ENCODE data around the gene KRTAP10-8.
"Not testable (repeated sequence)": the region's sequence is repeated elsewhere in the genome, so short reads cannot be mapped to it uniquely, and the experiment has no call there.

Gene KRTAP10-8

GRCh38 chr21:44647222-44647552, 35.3 kb downstream of the KRTAP10-8 start:
- DNase-seq, result peak; percentile 94

- DNase-seq, result no peak
Observed at GRCh38 chr21:44648557-44649311, 36.9 kb downstream of the KRTAP10-8 start.

- DNase-seq, result no peak
Observed at GRCh38 chr21:44649521-44650100, 37.7 kb downstream of the KRTAP10-8 start.

GRCh38 chr21:44650265-44650972, 38.5 kb downstream of the KRTAP10-8 start:
- no peak for DNase-seq

GRCh38 chr21:44650973-44651675, 39.2 kb downstream of the KRTAP10-8 start:
- no peak for DNase-seq

- peak; percentile 64 for DNase-seq
Observed at GRCh38 chr21:44653123-44653522, 41.2 kb downstream of the KRTAP10-8 start.

GRCh38 chr21:44653656-44654575, 42.0 kb downstream of the KRTAP10-8 start:
- DNase-seq, result peak; percentile 93

GRCh38 chr21:44654576-44655175, 42.8 kb downstream of the KRTAP10-8 start, which contains the start of gene KRTAP12-4:
KRTAP12-4 (minus strand) TSS chr21:44654659; CDS start chr21:44654614, 45 bp downstream.
- DNase-seq, result no peak

GRCh38 chr21:44656868-44657267, 45.0 kb downstream of the KRTAP10-8 start:
- no peak for DNase-seq

GRCh38 chr21:44657635-44658540, 46.0 kb downstream of the KRTAP10-8 start, which contains the start of gene KRTAP12-3:
KRTAP12-3 (plus strand) TSS chr21:44657932; CDS start chr21:44657980, 48 bp downstream.
- no peak for DNase-seq

GRCh38 chr21:44658541-44658910, 46.6 kb downstream of the KRTAP10-8 start:
- DNase-seq, result no peak

GRCh38 chr21:44658913-44659595, 47.2 kb downstream of the KRTAP10-8 start:
- no peak for DNase-seq

GRCh38 chr21:44661567-44661966, 49.7 kb downstream of the KRTAP10-8 start:
- not testable (repeated sequence) for DNase-seq

Measured in NCI-H69 (cell line).